Activated naive CD8-positive, alpha-beta T cell treated with anti-CD3 and anti-CD28 coated beads, Interleukin-2, amount 50 U/mL, for 24 hours (primary cell): ENCODE data around the gene LRP11.
A peak's percentile ranks its signal among the peaks of the same experiment; 100 is the strongest.
"Not testable (repeated sequence)": the region's sequence is repeated elsewhere in the genome, so short reads cannot be mapped to it uniquely, and the experiment has no call there.

ENCODE experiments used
- ATAC-seq: fragments of 150-1000 bp; cut with Tn5 transposase; one replicate; pipeline ENCODE4 v1.10.0; 2021
- DNase-seq: peaks from one replicate; pipeline ENCODE4 v3.0.0; 2021
- H3K27ac Mint-ChIP-seq: one replicate; pipeline ENCODE4 v1.8.0; 2021; ENCODE audit warnings: mild to moderate bottlenecking, mixed read lengths
- H3K27me3 Mint-ChIP-seq: one replicate; pipeline ENCODE4 v1.8.0; 2021; ENCODE audit warnings: mixed read lengths
- H3K36me3 Mint-ChIP-seq: one replicate; pipeline ENCODE4 v1.8.0; 2021; ENCODE audit warnings: low read depth, mixed read lengths
- H3K4me1 Mint-ChIP-seq: one replicate; pipeline ENCODE4 v1.8.0; 2021; ENCODE audit warnings: mixed read lengths
- H3K4me3 Mint-ChIP-seq: one replicate; pipeline ENCODE4 v1.8.0; 2021; ENCODE audit warnings: mild to moderate bottlenecking, moderate library complexity, mixed read lengths
- H3K9me3 Mint-ChIP-seq: one replicate; pipeline ENCODE4 v1.8.0; 2021; ENCODE audit warnings: mixed read lengths

The LRP11 gene

DNA sequence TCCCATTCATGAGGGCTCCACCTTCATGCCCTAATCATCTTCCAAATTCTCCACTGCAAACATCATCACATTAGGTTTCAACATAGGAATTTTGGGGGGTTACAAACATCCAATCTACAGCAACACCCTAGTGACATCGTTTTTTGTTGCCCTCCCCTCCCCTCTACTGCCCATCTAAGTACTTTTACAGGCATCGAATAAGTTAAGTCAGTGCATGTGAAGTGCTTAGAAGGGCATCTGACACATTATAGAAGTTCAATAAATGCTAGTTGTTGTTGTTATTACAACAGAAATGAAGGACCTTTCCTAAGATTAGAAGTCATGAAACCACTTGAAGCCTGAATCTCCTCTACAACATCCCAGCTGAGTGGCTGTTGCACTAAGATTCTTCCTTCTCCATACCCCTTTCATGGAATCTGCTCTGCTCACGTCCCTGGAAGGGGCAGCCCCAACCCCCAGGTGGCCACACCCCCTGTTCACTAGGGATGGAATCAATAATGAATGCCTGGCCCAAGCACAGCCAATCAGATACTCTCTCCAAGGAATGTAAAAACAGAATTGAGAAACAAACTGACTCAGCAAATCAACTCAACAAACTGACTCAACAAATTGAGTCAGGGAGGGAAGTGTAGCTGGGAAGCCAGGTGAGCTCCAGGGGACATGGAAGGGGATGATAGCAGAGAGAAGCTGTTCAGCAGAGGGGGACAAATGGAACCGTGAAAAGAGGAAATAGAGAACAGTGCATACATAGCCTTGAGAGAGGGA, 3.9 kb upstream of the LRP11 start:
- H3K9me3 Mint-ChIP-seq: peaks cover 5% of the 10 kb centered on the region
- DNase-seq: no peak
- H3K36me3 Mint-ChIP-seq: no peaks in the 10 kb centered on the region
- H3K4me1 Mint-ChIP-seq: peaks cover 5% of the 10 kb centered on the region
- H3K4me3 Mint-ChIP-seq: no peak overlapping the region
- peaks cover 9% of the 10 kb centered on the region for H3K27me3 Mint-ChIP-seq
- ATAC-seq: no peak
- no peak overlapping the region for H3K27ac Mint-ChIP-seq

DNA sequence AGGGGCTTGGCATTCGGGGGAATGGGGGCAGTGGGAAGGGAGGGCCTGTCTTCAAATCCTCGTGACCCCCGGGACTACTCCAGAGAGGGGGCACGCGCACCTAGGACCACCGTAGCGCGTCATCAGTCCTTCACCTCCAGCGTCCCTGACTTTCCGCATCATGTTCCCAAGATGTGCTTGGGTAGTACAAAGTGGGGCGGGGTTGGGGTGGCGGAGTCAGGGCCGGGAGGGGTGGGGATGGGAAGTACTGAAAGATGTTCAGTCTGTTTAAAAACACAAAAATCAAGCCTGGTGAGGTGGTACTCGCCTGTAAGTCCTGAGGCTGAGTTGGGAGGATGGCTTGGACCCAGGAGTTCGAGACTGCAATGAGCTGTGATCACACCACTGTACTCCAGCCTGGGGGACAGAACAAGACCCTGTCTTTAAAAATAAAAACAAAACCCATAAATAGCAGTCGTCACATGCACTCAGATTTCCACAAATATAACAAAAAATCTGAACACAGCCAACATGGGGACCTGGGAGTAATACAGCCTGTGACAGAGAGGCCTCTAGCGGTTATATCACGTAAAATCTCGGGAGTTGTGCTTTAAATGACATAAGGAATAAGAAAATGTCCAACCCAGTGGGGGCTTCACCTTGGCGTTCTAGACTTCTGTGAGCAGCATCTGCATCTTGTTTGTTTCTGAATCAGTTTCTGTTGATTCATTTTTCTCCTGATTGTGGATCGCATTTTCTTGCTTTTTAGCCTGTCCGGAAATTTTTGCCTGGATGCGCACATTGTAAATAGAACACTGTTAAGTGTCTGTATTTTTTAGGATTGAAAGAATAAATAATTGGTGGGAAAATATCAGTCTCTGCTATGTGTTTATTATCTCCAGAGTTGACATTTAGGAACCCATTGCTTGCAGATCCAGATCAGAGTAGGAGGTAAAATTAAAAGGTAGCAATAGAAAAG, 698 bp upstream of the LRP11 start:
- peaks cover 32% of the 10 kb centered on the region for H3K27me3 Mint-ChIP-seq
- H3K36me3 Mint-ChIP-seq: no peaks in the 10 kb centered on the region
- H3K4me3 Mint-ChIP-seq: peak overlapping the region; percentile 38
- ATAC-seq (no peak), DNase-seq (peak; percentile 10)
- no peak overlapping the region for H3K27ac Mint-ChIP-seq
- no peaks in the 10 kb centered on the region for H3K9me3 Mint-ChIP-seq
- peaks cover 9% of the 10 kb centered on the region for H3K4me1 Mint-ChIP-seq

DNA sequence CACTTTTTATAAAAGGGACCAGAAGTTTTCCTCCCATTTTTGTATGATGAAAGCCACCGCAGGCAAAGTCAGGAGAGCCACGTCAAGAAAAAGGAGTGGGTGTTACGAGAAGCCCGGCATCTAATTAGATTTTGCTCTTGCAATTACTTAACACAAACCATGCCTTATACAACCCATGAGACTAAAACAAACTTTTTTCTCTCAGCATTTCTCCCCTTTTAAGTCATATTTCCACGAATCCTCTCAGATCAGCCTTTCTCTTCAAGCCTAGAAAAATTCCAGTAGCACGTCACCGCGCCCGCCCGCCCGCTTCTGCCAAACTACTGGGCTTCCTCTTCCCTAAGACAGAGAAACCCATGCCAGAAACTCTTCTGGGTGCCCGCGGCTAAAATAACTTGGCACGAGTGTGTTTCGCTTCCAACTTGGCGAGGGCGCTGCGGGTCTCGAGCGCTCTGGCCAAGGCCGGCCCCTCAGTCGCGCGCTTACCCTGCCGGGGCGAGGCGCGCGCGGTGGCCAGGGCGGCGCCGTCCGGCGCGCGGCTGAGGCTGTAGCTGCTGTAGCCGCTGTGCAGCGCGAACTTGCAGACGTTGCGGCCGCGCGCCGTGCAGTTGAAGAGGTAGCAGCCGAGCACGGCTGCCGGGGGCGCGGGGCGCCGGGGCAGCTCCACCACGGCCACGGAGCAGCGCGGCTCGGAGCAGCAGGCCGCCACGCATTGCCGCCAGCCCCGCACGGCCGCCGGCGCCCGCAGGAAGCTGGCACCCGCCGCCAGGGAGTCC, 1.0 kb downstream of the LRP11 start:
- Mint-ChIP-seq H3K9me3 (no peaks in the 10 kb centered on the region), H3K4me1 (peaks cover 9% of the 10 kb centered on the region), H3K27me3 (peaks cover 29% of the 10 kb centered on the region), H3K27ac (no peak overlapping the region), H3K4me3 (peak overlapping the region; percentile 79), H3K36me3 (no peaks in the 10 kb centered on the region)
- DNase-seq (peak; percentile 40), ATAC-seq (peak; percentile 26)

DNA sequence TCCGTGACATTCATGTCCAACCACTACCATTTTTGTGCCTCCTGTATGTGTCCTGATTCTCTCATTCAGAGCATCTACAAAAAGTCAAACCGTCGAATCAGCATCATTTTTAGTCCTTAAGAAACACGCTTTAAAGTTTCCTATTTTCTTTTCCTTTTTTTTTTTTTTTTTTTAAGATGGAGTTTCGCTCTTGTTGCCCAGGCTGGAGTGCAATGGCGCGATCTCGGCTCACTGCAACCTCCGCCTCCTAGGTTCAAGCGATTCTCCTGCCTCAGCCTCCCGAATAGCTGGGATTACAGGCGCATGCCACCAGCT, 1.8 kb downstream of the LRP11 start:
- H3K4me3 Mint-ChIP-seq, H3K9me3 Mint-ChIP-seq: not testable (repeated sequence)

DNA sequence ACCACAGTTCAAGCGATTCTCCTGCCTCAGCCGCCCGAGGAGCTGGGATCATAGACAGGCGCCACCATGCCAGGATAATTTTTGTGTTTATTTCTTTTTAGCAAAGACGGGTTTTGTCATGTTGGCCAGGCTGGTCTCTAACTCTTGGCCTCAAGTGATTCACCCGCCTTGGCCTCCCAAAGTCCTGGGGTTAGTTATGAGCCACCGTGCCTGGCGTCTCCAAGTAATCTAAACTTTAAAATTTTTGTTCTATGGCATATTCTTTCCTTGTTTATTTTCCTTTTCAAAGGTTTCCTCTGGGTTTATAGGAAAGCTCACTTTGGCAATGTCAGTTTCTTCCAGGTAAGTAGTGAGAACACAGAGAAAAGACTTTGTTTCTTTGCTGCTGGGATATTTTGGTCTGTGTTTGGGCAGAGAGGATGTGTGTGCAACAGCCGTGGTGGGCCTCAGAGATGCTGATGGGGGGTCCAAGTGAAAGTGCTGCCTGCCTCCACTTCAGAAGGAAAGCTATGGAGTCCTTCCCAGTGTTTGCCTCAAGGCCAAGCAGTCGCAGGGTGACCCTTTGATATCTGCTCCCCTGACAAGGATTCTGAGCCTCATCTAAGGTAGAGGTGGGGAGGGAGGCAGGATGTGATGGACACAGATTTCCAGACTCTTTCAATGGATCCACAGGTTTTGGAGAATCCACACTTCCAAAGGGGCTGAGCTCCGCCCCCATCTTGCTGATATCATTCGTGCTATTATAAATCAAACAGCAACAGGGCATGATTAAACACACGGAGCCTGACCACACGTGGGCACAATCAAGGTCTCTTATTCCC, 2.3 kb downstream of the LRP11 start:
- no peak overlapping the region for H3K4me3 Mint-ChIP-seq
- H3K27ac Mint-ChIP-seq: no peak overlapping the region
- DNase-seq (no peak), ATAC-seq (no peak)
- no peaks in the 10 kb centered on the region for H3K36me3 Mint-ChIP-seq
- no peaks in the 10 kb centered on the region for H3K9me3 Mint-ChIP-seq
- peaks cover 29% of the 10 kb centered on the region for H3K27me3 Mint-ChIP-seq
- H3K4me1 Mint-ChIP-seq: peaks cover 9% of the 10 kb centered on the region

More for the DNA sequence above, 1.8 kb downstream of the LRP11 start:
- not testable (repeated sequence) for H3K4me1 Mint-ChIP-seq, H3K27ac Mint-ChIP-seq, H3K36me3 Mint-ChIP-seq, ATAC-seq, DNase-seq
- peaks cover 29% of the 10 kb centered on the region for H3K27me3 Mint-ChIP-seq

DNA sequence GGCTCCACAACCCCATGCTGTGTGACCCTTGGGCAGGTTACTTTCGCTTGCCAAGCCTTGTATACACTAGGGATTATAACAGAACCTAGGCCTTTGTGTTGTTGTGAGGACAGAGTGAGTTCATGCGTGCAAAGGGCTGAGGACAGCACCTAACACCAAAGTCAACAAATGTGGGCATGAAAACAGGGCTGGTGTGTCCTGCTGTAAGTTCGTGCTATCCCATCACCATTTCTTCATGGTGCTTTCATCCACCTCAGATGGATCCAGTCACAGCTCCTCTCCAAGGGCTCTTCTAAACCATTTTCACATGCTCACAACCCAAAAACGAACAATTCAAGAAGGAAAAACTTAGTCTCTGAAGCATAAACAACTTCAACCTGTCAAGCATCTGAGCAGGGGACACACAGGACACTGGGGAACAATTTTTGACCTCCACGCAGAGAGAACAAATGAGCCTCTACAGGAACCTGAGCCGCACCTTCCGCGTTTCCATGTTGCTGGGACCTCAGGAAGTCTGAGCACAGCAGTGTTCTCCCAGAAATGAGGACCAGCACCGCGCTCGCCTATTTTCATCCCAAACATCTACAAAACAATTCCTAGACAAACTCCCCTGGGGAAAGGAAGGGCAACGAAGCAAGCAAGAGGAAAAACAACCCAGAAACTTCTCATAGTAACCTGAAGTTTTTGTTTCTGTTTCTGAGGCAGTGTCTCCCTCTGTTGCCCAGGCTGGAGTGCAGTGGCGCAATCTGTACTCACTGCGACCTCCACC, 3.1 kb downstream of the LRP11 start:
- H3K27ac Mint-ChIP-seq: no peak overlapping the region
- DNase-seq: no peak
- H3K4me3 Mint-ChIP-seq: no peak overlapping the region
- no peaks in the 10 kb centered on the region for H3K9me3 Mint-ChIP-seq
- H3K36me3 Mint-ChIP-seq: no peaks in the 10 kb centered on the region
- ATAC-seq: no peak
- H3K4me1 Mint-ChIP-seq: peaks cover 9% of the 10 kb centered on the region
- H3K27me3 Mint-ChIP-seq: peaks cover 31% of the 10 kb centered on the region

DNA sequence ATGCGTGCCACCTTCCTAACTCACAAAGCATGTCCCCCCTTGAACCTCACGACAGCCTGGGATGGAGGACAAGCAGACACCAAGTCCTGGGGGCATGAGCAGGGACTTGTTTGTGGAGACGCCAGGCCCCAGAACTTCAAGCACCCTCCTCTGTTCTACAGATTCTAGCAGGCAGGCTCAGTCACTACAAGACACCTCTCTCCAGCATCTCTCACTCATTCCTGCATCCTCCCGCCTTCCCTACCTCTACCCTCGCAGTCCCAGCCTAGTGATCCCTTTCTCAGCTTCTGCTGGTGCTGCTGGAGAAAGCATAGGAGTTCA, 3.7 kb downstream of the LRP11 start:
- H3K27me3 Mint-ChIP-seq: peaks cover 31% of the 10 kb centered on the region
- no peak for ATAC-seq
- H3K4me1 Mint-ChIP-seq: peaks cover 9% of the 10 kb centered on the region
- no peak overlapping the region for H3K4me3 Mint-ChIP-seq
- H3K27ac Mint-ChIP-seq: no peak overlapping the region
- no peaks in the 10 kb centered on the region for H3K36me3 Mint-ChIP-seq
- DNase-seq: no peak
- H3K9me3 Mint-ChIP-seq: no peaks in the 10 kb centered on the region

DNA sequence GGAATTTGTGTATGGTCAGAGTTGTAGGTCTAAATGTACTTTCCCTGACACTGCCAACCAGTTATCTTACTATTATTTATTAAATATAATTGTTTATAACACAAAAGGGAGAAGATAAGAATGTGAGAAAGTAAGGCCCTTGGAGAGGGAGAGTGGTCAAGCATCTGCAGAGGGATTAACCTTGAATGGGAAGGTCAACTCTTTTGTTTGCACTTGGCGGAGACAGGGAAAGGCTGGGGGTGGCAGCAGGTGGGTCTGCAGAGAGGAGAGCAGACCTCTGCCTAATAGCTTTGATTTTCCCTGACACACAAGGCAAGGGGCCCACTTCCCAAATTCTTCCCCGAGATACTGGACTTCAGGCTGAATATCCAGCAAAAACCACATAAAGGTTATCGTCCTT, 4.2 kb downstream of the LRP11 start:
- no peak overlapping the region for H3K4me3 Mint-ChIP-seq

DNA sequence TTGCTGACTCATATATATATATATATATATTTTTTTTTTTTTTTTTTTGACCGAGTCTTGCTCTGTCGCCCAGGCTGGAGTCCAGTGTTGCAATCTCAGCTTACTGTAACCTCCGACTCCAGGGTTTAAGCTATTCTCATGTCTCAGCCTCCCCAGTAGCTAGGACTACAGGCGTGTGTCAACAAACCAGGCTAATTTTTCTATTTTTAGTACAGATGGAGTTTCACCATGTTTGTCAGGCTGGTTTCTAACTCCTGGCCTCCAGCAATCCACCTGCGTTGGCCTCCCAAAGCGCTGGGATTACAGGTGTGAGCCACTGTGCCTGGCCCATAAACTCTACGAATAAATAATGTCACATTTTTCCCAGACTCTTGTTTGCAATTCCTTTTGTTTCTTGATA, 4.8 kb downstream of the LRP11 start:
- ATAC-seq (no peak), DNase-seq (no peak)
- peaks cover 26% of the 10 kb centered on the region for H3K27me3 Mint-ChIP-seq
- no peaks in the 10 kb centered on the region for H3K9me3 Mint-ChIP-seq
- no peak overlapping the region for H3K4me3 Mint-ChIP-seq
- no peak overlapping the region for H3K27ac Mint-ChIP-seq
- H3K4me1 Mint-ChIP-seq: peaks cover 5% of the 10 kb centered on the region
- H3K36me3 Mint-ChIP-seq: no peaks in the 10 kb centered on the region

More for the DNA sequence above, 4.2 kb downstream of the LRP11 start:
- DNase-seq (no peak), ATAC-seq (no peak)
- Mint-ChIP-seq H3K9me3 (no peaks in the 10 kb centered on the region), H3K4me1 (peaks cover 9% of the 10 kb centered on the region), H3K27me3 (peaks cover 26% of the 10 kb centered on the region), H3K27ac (no peak overlapping the region), H3K36me3 (no peaks in the 10 kb centered on the region)

DNA sequence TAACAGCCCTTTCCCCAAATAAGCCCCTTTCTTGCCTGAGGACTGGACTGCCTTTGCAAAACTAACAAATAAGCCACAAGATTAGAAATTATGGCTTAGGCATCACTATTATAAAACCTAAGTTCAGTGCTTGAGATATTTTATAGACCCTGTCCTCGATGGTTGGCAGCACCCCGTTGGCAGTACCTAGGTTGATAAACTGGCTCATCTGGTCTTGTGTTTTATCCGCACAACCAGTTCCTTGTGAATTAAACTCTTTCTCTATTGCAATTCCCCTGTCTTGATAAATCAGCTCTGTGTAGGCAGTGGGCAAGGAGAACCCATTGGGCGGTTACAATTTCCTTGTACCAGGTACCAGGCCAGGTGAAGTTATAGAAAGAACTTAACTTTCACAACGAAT, 6.6 kb downstream of the LRP11 start:
- no peak for DNase-seq
- no peak overlapping the region for H3K4me3 Mint-ChIP-seq
- H3K27ac Mint-ChIP-seq: no peak overlapping the region

DNA sequence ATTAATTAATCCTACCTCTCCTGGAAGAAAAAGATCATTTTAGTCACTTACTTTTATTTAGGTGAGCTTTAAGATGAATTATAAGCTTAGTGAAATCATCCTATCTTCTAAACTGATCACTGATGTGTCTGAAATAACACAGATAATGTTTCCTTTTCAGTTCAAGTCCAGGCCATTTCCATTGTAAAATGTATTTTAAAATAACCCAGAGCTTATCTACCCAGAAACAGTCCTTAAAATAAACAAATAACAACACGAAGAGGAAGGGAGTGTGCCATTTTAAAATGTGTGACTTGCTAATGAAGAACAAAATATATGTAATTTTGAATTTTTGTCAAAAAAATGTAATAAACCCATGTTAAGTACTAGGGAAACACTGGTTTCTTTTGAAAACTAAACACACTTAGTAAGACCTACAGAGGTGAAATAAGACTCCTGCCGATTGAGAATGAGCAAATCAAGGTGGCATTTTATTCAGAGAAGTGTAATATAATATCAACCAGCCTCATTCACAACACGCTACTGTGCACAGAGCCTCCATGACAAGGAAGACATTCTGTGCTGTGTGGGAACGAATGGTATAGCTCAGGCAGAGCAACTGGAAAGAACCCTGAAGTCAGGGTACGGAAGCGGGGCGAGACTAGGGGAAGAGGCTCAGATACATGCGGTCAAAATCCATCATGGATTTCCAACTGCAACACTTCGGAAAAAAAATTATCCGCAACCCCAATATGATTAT, 7.7 kb downstream of the LRP11 start:
- Mint-ChIP-seq H3K27me3 (peaks cover 14% of the 10 kb centered on the region), H3K4me3 (no peak overlapping the region), H3K27ac (no peak overlapping the region), H3K36me3 (no peaks in the 10 kb centered on the region), H3K4me1 (peaks cover 13% of the 10 kb centered on the region), H3K9me3 (no peaks in the 10 kb centered on the region)
- DNase-seq: no peak
- ATAC-seq: no peak

More for the DNA sequence above, 6.6 kb downstream of the LRP11 start:
- ATAC-seq: no peak
- Mint-ChIP-seq H3K9me3 (no peaks in the 10 kb centered on the region), H3K36me3 (no peaks in the 10 kb centered on the region), H3K27me3 (peaks cover 22% of the 10 kb centered on the region), H3K4me1 (peaks cover 4% of the 10 kb centered on the region)

DNA sequence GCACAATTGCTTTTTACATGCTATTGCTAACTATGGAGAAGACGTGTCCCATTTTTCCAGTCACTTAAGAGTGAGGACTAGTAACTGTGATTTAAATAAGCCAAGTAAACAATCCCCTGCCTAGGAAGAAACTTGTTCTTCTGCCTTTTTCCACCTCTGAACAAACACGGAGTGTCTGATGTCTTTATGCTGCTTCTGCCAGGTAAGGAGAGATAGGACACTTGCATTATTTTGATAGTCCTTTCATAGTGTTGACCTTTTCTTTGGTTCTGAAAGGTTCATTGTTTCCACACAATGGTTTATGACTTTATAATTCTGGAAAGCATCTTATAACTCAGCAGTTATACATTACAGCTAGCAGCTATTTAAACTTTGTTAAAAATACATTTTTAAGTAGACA, 8.4 kb downstream of the LRP11 start:
- Mint-ChIP-seq H3K4me1 (peaks cover 14% of the 10 kb centered on the region), H3K27ac (no peak overlapping the region), H3K9me3 (no peaks in the 10 kb centered on the region), H3K27me3 (peaks cover 7% of the 10 kb centered on the region), H3K4me3 (no peak overlapping the region), H3K36me3 (no peaks in the 10 kb centered on the region)
- no peak for DNase-seq
- ATAC-seq: no peak

DNA sequence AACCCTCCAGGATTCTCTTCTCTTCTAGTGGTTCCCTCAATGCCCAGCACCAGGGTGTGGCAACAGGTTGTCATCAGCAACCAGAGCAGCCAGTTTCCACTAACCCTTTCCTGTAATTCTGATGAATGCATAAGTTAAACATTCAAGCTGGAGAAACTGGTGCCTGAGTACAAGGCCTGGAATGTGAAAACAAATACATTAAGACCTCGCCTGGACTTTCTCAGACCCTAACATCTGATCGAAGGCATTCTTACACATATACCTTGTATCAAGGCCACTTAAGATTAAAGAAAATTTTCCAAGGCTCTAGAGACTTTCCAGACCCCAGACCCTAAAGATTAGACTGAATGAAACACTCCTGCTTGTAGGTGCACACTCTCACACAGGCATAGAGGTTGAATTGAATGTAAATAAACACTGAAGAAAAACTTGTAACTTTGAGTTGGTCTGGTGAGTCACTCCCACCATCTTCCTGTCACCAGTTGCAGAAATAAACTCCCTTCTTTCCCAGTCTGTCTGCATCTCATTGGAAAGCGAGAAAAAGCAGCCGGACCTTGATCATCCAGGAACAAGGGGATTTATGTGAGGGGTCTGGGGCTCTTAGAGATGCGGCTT, 9.0 kb downstream of the LRP11 start:
- Mint-ChIP-seq H3K4me1 (peaks cover 14% of the 10 kb centered on the region), H3K27me3 (peaks cover 2% of the 10 kb centered on the region), H3K9me3 (no peaks in the 10 kb centered on the region), H3K27ac (no peak overlapping the region), H3K36me3 (no peaks in the 10 kb centered on the region), H3K4me3 (no peak overlapping the region)
- DNase-seq (no peak), ATAC-seq (no peak)
